K562 (cell line): ENCODE results near the gene COL9A3. TPM values are rescaled to one million over a fixed set of nuclear protein-coding genes. Genes with fewer than 3 reads are reported as not detected.

ENCODE experiments used
- CTBP1 ChIP-seq: fragments of 450-650 bp; IDR thresholded peaks from 2 replicates; pipeline ENCODE4 v1.6.1; 2016; ENCODE audit warnings: borderline replicate concordance
- CTCF ChIP-seq, 3 experiments: IDR thresholded peaks in 2 of 3; conservative IDR thresholded peaks in 1 of 3; 2 replicates each; pipeline ENCODE4 v1.5.1; 2011 to 2012; ENCODE audit warnings: low read length in 3 of 3, mild to moderate bottlenecking in 3 of 3, control low read depth in 2 of 3, improper control_type of control experiment in 1 of 3, inconsistent platforms in 1 of 3, low read depth in 1 of 3, mixed read lengths in 1 of 3, moderate library complexity in 1 of 3; ENCODE audit not compliant: insufficient read depth in 2 of 3
- KAT7 ChIP-seq: sonication (generic); formaldehyde crosslinking; IDR thresholded peaks from 2 replicates; pipeline ENCODE4 v1.8.0; 2022; ENCODE audit warnings: missing genetic modification reagents, mild to moderate bottlenecking, borderline replicate concordance
- KDM5B ChIP-seq: fragments of 200-600 bp; sonication (generic); IDR thresholded peaks from 2 replicates; pipeline ENCODE4 v1.6.1; 2012; ENCODE audit warnings: low read depth, mild to moderate bottlenecking, moderate library complexity, low read length, control low read depth, inconsistent platforms; ENCODE audit not compliant: insufficient replicate concordance
- MECOM ChIP-seq: fragments of 250-450 bp; sonication (Bioruptor Pico); IDR thresholded peaks from 2 replicates; pipeline ENCODE4 v1.8.0; 2022; ENCODE audit warnings: inconsistent platforms
- MYC ChIP-seq, 2 experiments: fragments of 250-450 bp in 1 of 2; sonication (Bioruptor Pico) in 1 of 2; IDR thresholded peaks; 2 replicates each; pipeline versions ENCODE4 v1.5.1 to v1.6.1; 2012 to 2021; ENCODE audit warnings: low read depth in 2 of 2, borderline replicate concordance in 1 of 2, improper control_type of control experiment in 1 of 2, low read length in 1 of 2, mild to moderate bottlenecking in 1 of 2, moderate library complexity in 1 of 2
- PTTG1 ChIP-seq: fragments of 450-650 bp; IDR thresholded peaks from 2 replicates; pipeline ENCODE4 v1.6.1; 2016; ENCODE audit warnings: low read depth, mild to moderate bottlenecking, missing genetic modification characterization, missing compliant biosample characterization
- SMAD4 ChIP-seq: fragments of 250-450 bp; sonication (Bioruptor Pico); conservative IDR thresholded peaks from 2 replicates; pipeline ENCODE4 v1.8.0; 2021; ENCODE audit warnings: inconsistent platforms, mild to moderate bottlenecking, moderate library complexity
- ZNF165 ChIP-seq: fragments of 250-450 bp; sonication (Bioruptor Pico); IDR thresholded peaks from 2 replicates; pipeline ENCODE4 v1.4.0; 2020; ENCODE audit warnings: borderline replicate concordance
- ZNF589 ChIP-seq: fragments of 200-800 bp; sonication (Bioruptor generic); IDR thresholded peaks from 2 replicates; pipeline ENCODE4 v1.6.1; 2016; ENCODE audit warnings: low read depth, missing genetic modification characterization, missing compliant biosample characterization
- ZNF592 ChIP-seq: fragments of 450-650 bp; IDR thresholded peaks from 2 replicates; pipeline ENCODE4 v1.6.1; 2017; ENCODE audit warnings: antibody characterized with exemption, mild to moderate bottlenecking
- polyA plus RNA-seq, 8 experiments: library from polyadenylated mRNA; depleted of rRNA in 4 of 8; stranded (reverse) in 5 of 8; unstranded in 3 of 8; fragments of >200 nt; fragmentation: Nextera tagmentation in 2 of 8; fragmentation: Illumina TruSeq in 1 of 8; extraction: Ambion mirVana in 2 of 8; extraction: Trizol in 1 of 8; gene quantifications; 2 replicates each; pipeline versions ENCODE4 v1.2.1 to v1.2.3, GENCODE V29; 2011 to 2014; ENCODE audit warnings: inconsistent platforms in 1 of 8, missing spikeins in 1 of 8
- total RNA-seq, 7 experiments: library from RNA; depleted of rRNA in 6 of 7; stranded (reverse); fragments of >200 nt in 6 of 7; fragmentation: Illumina TruSeq in 2 of 7; extraction: Trizol in 2 of 7; gene quantifications; 2 replicates each; pipeline versions ENCODE4 v1.2.1 to v1.2.3, GENCODE V29; 2011 to 2021; ENCODE audit warnings: low replicate concordance in 1 of 7
- TF ChIP-seq, protein P1 (sequence below): IDR thresholded peaks from 2 replicates; pipeline ENCODE4 v1.6.1; 2014; ENCODE audit warnings: antibody characterized with exemption
- TF ChIP-seq, protein P2 (sequence below), 2 experiments: fragments of 450-650 bp in 1 of 2; sonication (generic) in 1 of 2; formaldehyde crosslinking in 1 of 2; IDR thresholded peaks in 1 of 2; conservative IDR thresholded peaks in 1 of 2; 2 replicates each; pipeline versions ENCODE4 v1.6.1 to v1.8.1; 2016 to 2023; ENCODE audit warnings: mild to moderate bottlenecking in 2 of 2, moderate library complexity in 2 of 2, inconsistent platforms in 1 of 2, missing genetic modification reagents in 1 of 2
- TF ChIP-seq, protein P3 (sequence below), 2 experiments: fragments of 450-650 bp; IDR thresholded peaks; 2 replicates each; pipeline ENCODE4 v1.6.1; 2016

COL9A3 gene
- total and polyA plus RNA-seq, 9 of the 15 experiments (the other 6 are each of a cell fraction or from before 2014, with no cell fraction given): 0.14 to 3.6 (median 0.88) TPM; not detected in 1

- TF ChIP-seq ZNF592: peak; percentile 92
- peak; percentile 70; the same call in 1 of the 2 replicates for TF ChIP-seq ZNF165
- TF ChIP-seq MECOM (CRISPR knock-in tag): no peak
- TF ChIP-seq, protein P1, sequence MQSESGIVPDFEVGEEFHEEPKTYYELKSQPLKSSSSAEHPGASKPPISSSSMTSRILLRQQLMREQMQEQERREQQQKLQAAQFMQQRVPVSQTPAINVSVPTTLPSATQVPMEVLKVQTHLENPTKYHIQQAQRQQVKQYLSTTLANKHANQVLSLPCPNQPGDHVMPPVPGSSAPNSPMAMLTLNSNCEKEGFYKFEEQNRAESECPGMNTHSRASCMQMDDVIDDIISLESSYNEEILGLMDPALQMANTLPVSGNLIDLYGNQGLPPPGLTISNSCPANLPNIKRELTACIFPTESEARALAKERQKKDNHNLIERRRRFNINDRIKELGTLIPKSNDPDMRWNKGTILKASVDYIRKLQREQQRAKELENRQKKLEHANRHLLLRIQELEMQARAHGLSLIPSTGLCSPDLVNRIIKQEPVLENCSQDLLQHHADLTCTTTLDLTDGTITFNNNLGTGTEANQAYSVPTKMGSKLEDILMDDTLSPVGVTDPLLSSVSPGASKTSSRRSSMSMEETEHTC: peak; percentile 62
- 0 out of 2 replicates have a peak, but pooled peaks have one; percentile 55 for TF ChIP-seq ZNF589
- no peak for TF ChIP-seq PTTG1
- TF ChIP-seq, protein P2, sequence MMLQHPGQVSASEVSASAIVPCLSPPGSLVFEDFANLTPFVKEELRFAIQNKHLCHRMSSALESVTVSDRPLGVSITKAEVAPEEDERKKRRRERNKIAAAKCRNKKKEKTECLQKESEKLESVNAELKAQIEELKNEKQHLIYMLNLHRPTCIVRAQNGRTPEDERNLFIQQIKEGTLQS (IDR thresholded peaks at IDR 0.05): no peak
- TF ChIP-seq, protein P2 (CRISPR knock-in tag; conservative IDR thresholded peaks at IDR 0.05): 0 out of 2 replicates have a peak, but pooled peaks have one; percentile 57
- peak; percentile 43 for TF ChIP-seq KDM5B
- TF ChIP-seq, protein P3, sequence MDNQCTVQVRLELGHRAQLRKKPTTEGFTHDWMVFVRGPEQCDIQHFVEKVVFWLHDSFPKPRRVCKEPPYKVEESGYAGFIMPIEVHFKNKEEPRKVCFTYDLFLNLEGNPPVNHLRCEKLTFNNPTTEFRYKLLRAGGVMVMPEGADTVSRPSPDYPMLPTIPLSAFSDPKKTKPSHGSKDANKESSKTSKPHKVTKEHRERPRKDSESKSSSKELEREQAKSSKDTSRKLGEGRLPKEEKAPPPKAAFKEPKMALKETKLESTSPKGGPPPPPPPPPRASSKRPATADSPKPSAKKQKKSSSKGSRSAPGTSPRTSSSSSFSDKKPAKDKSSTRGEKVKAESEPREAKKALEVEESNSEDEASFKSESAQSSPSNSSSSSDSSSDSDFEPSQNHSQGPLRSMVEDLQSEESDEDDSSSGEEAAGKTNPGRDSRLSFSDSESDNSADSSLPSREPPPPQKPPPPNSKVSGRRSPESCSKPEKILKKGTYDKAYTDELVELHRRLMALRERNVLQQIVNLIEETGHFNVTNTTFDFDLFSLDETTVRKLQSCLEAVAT (IDR thresholded peaks at IDR 0.05): peak in 1 of 2 experiments; percentile 34; a peak in 1 of 4 replicates
- TF ChIP-seq MYC (IDR thresholded peaks at IDR 0.05; ENCODE audit: low read depth, low read length): peak; percentile 79
- TF ChIP-seq MYC (CRISPR knock-in tag; IDR thresholded peaks at IDR 0.05; ENCODE audit: borderline replicate concordance, low read depth): peak; percentile 76; the same call in 1 of the 2 replicates
- 0 out of 6 replicates have a peak, but pooled peaks of 1 of the 3 experiments have one; percentile 0 for TF ChIP-seq CTCF (IDR thresholded peaks at IDR 0.05 in 2 of 3, conservative IDR thresholded peaks at IDR 0.05 in 1 of 3; ENCODE audit: insufficient read depth in 2 of 3, low read depth in 1 of 3, low read length in 3 of 3)
- TF ChIP-seq CTBP1: peak; percentile 69; the same call in 1 of the 2 replicates
- TF ChIP-seq SMAD4: no peak
- TF ChIP-seq KAT7 (CRISPR knock-in tag): 0 out of 2 replicates have a peak, but pooled peaks have one; percentile 43
These were observed 45.0 kb downstream of the COL9A3 start, which contains the start of gene TCFL5 (continued) for GRCh38 chr20:62861726-62862336.
